HepG2 (cell line): Measurements from ENCODE around the gene ELL. TPM values are rescaled to one million over a fixed set of nuclear protein-coding genes. Genes with fewer than 3 reads are reported as not detected.

Experiments
- ARHGAP35 ChIP-seq: sonication (generic); formaldehyde crosslinking; IDR thresholded peaks from 2 replicates; pipeline ENCODE4 v1.9.0; 2022; ENCODE audit warnings: mild to moderate bottlenecking, inconsistent platforms, moderate library complexity, missing genetic modification reagents, borderline replicate concordance
- BCLAF1 ChIP-seq: fragments of 450-650 bp; IDR thresholded peaks from 2 replicates; pipeline ENCODE4 v1.6.1; 2017; ENCODE audit warnings: mild to moderate bottlenecking
- CC2D1A ChIP-seq: sonication (generic); formaldehyde crosslinking; IDR thresholded peaks from 2 replicates; pipeline ENCODE4 v1.8.1; 2023; ENCODE audit warnings: mild to moderate bottlenecking, missing genetic modification reagents
- CTCF ChIP-seq: sonication (generic); formaldehyde crosslinking; IDR thresholded peaks from 2 replicates; pipeline ENCODE4 v1.5.0; 2020; ENCODE audit warnings: mild to moderate bottlenecking, missing genetic modification reagents, moderate library complexity
- GFI1 ChIP-seq: sonication (generic); formaldehyde crosslinking; IDR thresholded peaks from 2 replicates; pipeline ENCODE4 v1.5.0; 2020; ENCODE audit warnings: missing genetic modification reagents, mild to moderate bottlenecking, borderline replicate concordance
- PITX1 ChIP-seq: sonication (generic); formaldehyde crosslinking; IDR thresholded peaks from 2 replicates; pipeline ENCODE4 v1.5.1; 2020; ENCODE audit warnings: mild to moderate bottlenecking, missing genetic modification reagents
- SMYD3 ChIP-seq: sonication (generic); formaldehyde crosslinking; IDR thresholded peaks from 2 replicates; pipeline ENCODE4 v1.8.1; 2023; ENCODE audit warnings: mild to moderate bottlenecking, missing genetic modification reagents
- SPEN ChIP-seq: sonication (generic); formaldehyde crosslinking; IDR thresholded peaks from 2 replicates; pipeline ENCODE4 v1.5.1; 2020; ENCODE audit warnings: low read depth, mild to moderate bottlenecking, missing genetic modification reagents
- SRSF4 ChIP-seq: fragments of 200-400 bp; formaldehyde crosslinking; IDR thresholded peaks from one replicate; pipeline ENCODE4 v1.6.1; 2018; ENCODE audit warnings: mild to moderate bottlenecking, low read depth, low read length, moderate library complexity; ENCODE audit not compliant: poor library complexity, severe bottlenecking
- TEAD3 ChIP-seq: optimal IDR thresholded peaks from 2 replicates; pipeline ENCODE3; 2016; ENCODE audit warnings: borderline replicate concordance
- UBTF ChIP-seq: sonication (generic); formaldehyde crosslinking; IDR thresholded peaks from 2 replicates; pipeline ENCODE4 v1.4.0; 2020; ENCODE audit warnings: mild to moderate bottlenecking, missing genetic modification reagents
- ZFP36 ChIP-seq: fragments of 150-350 bp; IDR thresholded peaks from 2 replicates; pipeline ENCODE4 v1.6.1; 2018; ENCODE audit warnings: borderline replicate concordance, low read length, low read depth; ENCODE audit not compliant: partially characterized antibody
- ZHX1 ChIP-seq: sonication (generic); formaldehyde crosslinking; IDR thresholded peaks from 2 replicates; pipeline ENCODE4 v1.8.1; 2022; ENCODE audit warnings: low read depth, mild to moderate bottlenecking, missing genetic modification reagents
- ZNF251 ChIP-seq: sonication (generic); formaldehyde crosslinking; IDR thresholded peaks from 2 replicates; pipeline ENCODE4 v1.9.0; 2021; ENCODE audit warnings: mild to moderate bottlenecking, missing genetic modification reagents
- ZNF292 ChIP-seq: sonication (generic); formaldehyde crosslinking; IDR thresholded peaks from 2 replicates; pipeline ENCODE4 v1.8.1; 2022; ENCODE audit warnings: mild to moderate bottlenecking, low read depth, missing genetic modification reagents, borderline replicate concordance
- ZNF550 ChIP-seq: sonication (generic); formaldehyde crosslinking; IDR thresholded peaks from 2 replicates; pipeline ENCODE4 v1.4.0; 2020; ENCODE audit warnings: mild to moderate bottlenecking, missing genetic modification reagents, borderline replicate concordance
- ZNF552 ChIP-seq: sonication (generic); formaldehyde crosslinking; IDR thresholded peaks from 2 replicates; pipeline ENCODE4 v1.9.0; 2022; ENCODE audit warnings: missing genetic modification reagents, mild to moderate bottlenecking, borderline replicate concordance
- polyA plus RNA-seq, 8 experiments: library from polyadenylated mRNA; depleted of rRNA in 3 of 8; stranded (reverse) in 7 of 8; unstranded in 1 of 8; fragments of >200 nt; fragmentation: Illumina TruSeq in 4 of 8; extraction: Trizol in 4 of 8; gene quantifications; 2 replicates each; pipeline versions ENCODE4 v1.2.1 to v1.2.3, GENCODE V29; 2011 to 2016; ENCODE audit warnings: low read depth in 4 of 8, missing spikeins in 1 of 8, mixed read lengths in 1 of 8; ENCODE audit not compliant: insufficient read depth in 1 of 8
- total RNA-seq, 5 experiments: library from RNA; depleted of rRNA; stranded (reverse); fragments of >200 nt; fragmentation: Illumina TruSeq; extraction: Trizol; gene quantifications; 2 replicates each; pipeline ENCODE4 v1.2.3, GENCODE V29; 2016; ENCODE audit warnings: low read depth in 1 of 5

ELL gene
- total and polyA plus RNA-seq, 2 of the 13 experiments (the other 11 are each of a cell fraction or from before 2014, with no cell fraction given), result 3.7 to 5.4 TPM

GRCh38 chr19:18514800-18515682 is 6.8 kb downstream of the ELL start (continued):
- 0 out of 2 replicates have a peak, but pooled peaks have one; percentile 51 for TF ChIP-seq ZNF251
- TF ChIP-seq GFI1, result peak; percentile 100
- no peak for TF ChIP-seq ZNF550 (CRISPR knock-in tag)
- TF ChIP-seq BCLAF1, result no peak
- peak; percentile 96 for TF ChIP-seq PITX1
- no peak for TF ChIP-seq CC2D1A (CRISPR knock-in tag)
- TF ChIP-seq CTCF (CRISPR knock-in tag), result peak; percentile 56
- TF ChIP-seq TEAD3 (CRISPR knock-in tag), result peak; percentile 92
- TF ChIP-seq SMYD3 (CRISPR knock-in tag), result no peak
- peak; percentile 96; the same call in 1 of the 2 replicates for TF ChIP-seq SPEN (CRISPR knock-in tag)
- TF ChIP-seq ARHGAP35 (CRISPR knock-in tag), result peak; percentile 89
- 0 out of 2 replicates have a peak, but pooled peaks have one; percentile 40 for TF ChIP-seq ZNF552 (CRISPR knock-in tag)
- TF ChIP-seq ZHX1 (CRISPR knock-in tag), result peak; percentile 99
- TF ChIP-seq ZNF292 (CRISPR knock-in tag), result peak; percentile 98; the same call in 1 of the 2 replicates
- peak; percentile 89 for TF ChIP-seq UBTF (CRISPR knock-in tag)
- TF ChIP-seq ZFP36, result no peak
- no peak for TF ChIP-seq SRSF4
